K562 (cell line): ENCODE measurements around the gene FAM184B. TPM values are rescaled to one million over a fixed set of nuclear protein-coding genes. Genes with fewer than 3 reads are reported as not detected.

ENCODE experiments used
- ATAC-seq: fragments of 200-7000 bp; cut with Tn5 transposase; 3 replicates; pipeline ENCODE4 v1.9.1; 2020; ENCODE audit warnings: moderate library complexity
- BruUV-seq: library from RNA; stranded (reverse); fragments of 400-500 nt; replicated peaks from 2 replicates; lab custom pipeline; 2021; lab: Mats Ljungman, UMichigan
- CTCF ChIA-PET: fragments of 300-600 bp; formaldehyde crosslinking; extraction: SDS; loops from one replicate; lab custom pipeline; 2021; ENCODE audit warnings: low intra/inter-chr PET ratio; lab: Yijun Ruan, JAX
- POLR2A ChIA-PET: fragments of 300-600, 350-650 bp; sonication (Branson Sonifier 250); formaldehyde crosslinking; extraction: SDS; loops from one replicate; lab custom pipeline; 2021; ENCODE audit warnings: antibody characterized with exemption, inconsistent platforms; lab: Yijun Ruan, JAX
- DNase-seq, 4 experiments: peaks; one replicate each; pipeline versions ENCODE4 v3.0.0 to v3.0.0-alpha.2; 2011 to 2018; ENCODE audit warnings: low spot score in 3 of 4, mixed read lengths in 3 of 4; ENCODE audit errors: extremely low read depth in 1 of 4
- FAIRE-seq: peaks from 2 replicates; lab custom pipeline; 2011; peaks lifted over from hg19 to GRCh38; lab: Jason Lieb, UNC
- H2AFZ ChIP-seq: 2 replicates; pipeline ENCODE4 v1.6.0; 2011; ENCODE audit warnings: low read depth, low read length, control low read depth, inconsistent platforms
- H3K27ac ChIP-seq: fragments of 200-600 bp; 3 replicates; pipeline ENCODE4 v1.8.0; 2011; ENCODE audit warnings: low read depth, mild to moderate bottlenecking, control low read depth, inconsistent platforms, low read length, moderate library complexity, mixed read lengths; ENCODE audit errors: extremely low read depth
- H3K27me3 ChIP-seq, 2 experiments: fragments of 300-600 bp in 1 of 2; 2 replicates in 1 of 2; 3 replicates in 1 of 2; pipeline versions ENCODE4 v1.6.0 to v1.8.0; 2011; ENCODE audit warnings: inconsistent platforms in 2 of 2, low read length in 2 of 2, mild to moderate bottlenecking in 1 of 2, mixed read lengths in 1 of 2, moderate library complexity in 1 of 2; ENCODE audit not compliant: control insufficient read depth in 2 of 2, insufficient read depth in 2 of 2
- H3K36me3 ChIP-seq: fragments of 300-600 bp; 3 replicates; pipeline ENCODE4 v1.8.0; 2011; ENCODE audit warnings: mild to moderate bottlenecking, low read length, inconsistent platforms; ENCODE audit not compliant: control insufficient read depth, insufficient read depth
- H3K4me1 ChIP-seq, 2 experiments: fragments of 200-600 bp in 1 of 2; replicated peaks in 1 of 2; 2 replicates in 1 of 2; 3 replicates in 1 of 2; pipeline versions ENCODE4 v1.5.1 to v1.8.0; 2011; ENCODE audit warnings: inconsistent platforms in 2 of 2, low read length in 2 of 2, mild to moderate bottlenecking in 1 of 2, mixed read lengths in 1 of 2, moderate library complexity in 1 of 2; ENCODE audit not compliant: control insufficient read depth in 2 of 2, insufficient read depth in 2 of 2
- H3K4me2 ChIP-seq: 2 replicates; pipeline ENCODE4 v1.6.1; 2011; ENCODE audit warnings: low read length, control low read depth, inconsistent platforms, mixed read lengths; ENCODE audit not compliant: insufficient read depth
- H3K4me3 ChIP-seq: fragments of 200-600 bp; sonication (generic), shearing (Covaris generic); 2 replicates; pipeline ENCODE4 v1.5.1; 2016; ENCODE audit warnings: control low read depth, inconsistent platforms
- H3K79me2 ChIP-seq: fragments of 200-600 bp; 3 replicates; pipeline ENCODE4 v1.8.0; 2011; ENCODE audit warnings: low read length, inconsistent platforms; ENCODE audit not compliant: control insufficient read depth, insufficient read depth
- H3K9ac ChIP-seq, 2 experiments: 2 replicates each; pipeline versions ENCODE4 v1.6.0 to v1.6.1; 2011; ENCODE audit warnings: low read depth in 2 of 2, low read length in 2 of 2, control low read depth in 1 of 2, inconsistent platforms in 1 of 2, mild to moderate bottlenecking in 1 of 2, mixed read lengths in 1 of 2; ENCODE audit not compliant: insufficient read depth in 1 of 2
- H3K9me1 ChIP-seq: one replicate; pipeline ENCODE4 v1.6.0; 2011; ENCODE audit warnings: inconsistent platforms, mild to moderate bottlenecking, low read length, moderate library complexity; ENCODE audit not compliant: control insufficient read depth, insufficient read depth
- H3K9me3 ChIP-seq: replicated peaks from 2 replicates; pipeline ENCODE4 v1.5.1; 2011; ENCODE audit warnings: low read depth, low read length, inconsistent platforms; ENCODE audit not compliant: control insufficient read depth, insufficient read depth
- H4K20me1 ChIP-seq: replicated peaks from 2 replicates; pipeline ENCODE4 v1.6.1; 2011; ENCODE audit warnings: low read length, inconsistent platforms, mixed read lengths; ENCODE audit not compliant: control insufficient read depth, insufficient read depth
- CREB1 ChIP-seq, 2 experiments: sonication (generic) in 1 of 2; formaldehyde crosslinking in 1 of 2; IDR thresholded peaks; 2 replicates each; pipeline versions ENCODE4 v1.6.1 to v1.8.0; 2012 to 2022; ENCODE audit warnings: inconsistent platforms in 1 of 2, mild to moderate bottlenecking in 1 of 2, missing genetic modification reagents in 1 of 2, moderate library complexity in 1 of 2
- E2F1 ChIP-seq: sonication (generic); formaldehyde crosslinking; IDR thresholded peaks from 2 replicates; pipeline ENCODE4 v1.8.1; 2023; ENCODE audit warnings: mild to moderate bottlenecking, missing genetic modification reagents, moderate library complexity
- FOS ChIP-seq: IDR thresholded peaks from 3 replicates; pipeline ENCODE4 v1.6.1; 2011; ENCODE audit not compliant: insufficient read length; ENCODE audit errors: extremely low read depth
- MAFF ChIP-seq: IDR thresholded peaks from 2 replicates; pipeline ENCODE4 v1.6.1; 2012; ENCODE audit warnings: low read length, improper control_type of control experiment
- MYC ChIP-seq, 2 experiments: fragments of 250-450 bp in 1 of 2; sonication (Bioruptor Pico) in 1 of 2; IDR thresholded peaks; 2 replicates each; pipeline versions ENCODE4 v1.5.1 to v1.6.1; 2012 to 2021; ENCODE audit warnings: low read depth in 2 of 2, borderline replicate concordance in 1 of 2, improper control_type of control experiment in 1 of 2, low read length in 1 of 2, mild to moderate bottlenecking in 1 of 2, moderate library complexity in 1 of 2
- RFX7 ChIP-seq: fragments of 250-450 bp; sonication (Bioruptor Pico); IDR thresholded peaks from 2 replicates; pipeline ENCODE4 v1.5.1; 2021; ENCODE audit warnings: mild to moderate bottlenecking
- TAF7 ChIP-seq: fragments of 450-650 bp; IDR thresholded peaks from 2 replicates; pipeline ENCODE4 v1.6.1; 2016; ENCODE audit warnings: missing genetic modification characterization, missing compliant biosample characterization
- TBL1XR1 ChIP-seq, 2 experiments: IDR thresholded peaks; 2 replicates each; pipeline ENCODE4 v1.6.1; 2012; ENCODE audit warnings: improper control_type of control experiment in 2 of 2, low read length in 2 of 2, mild to moderate bottlenecking in 1 of 2
- TEAD4 ChIP-seq, 2 experiments: sonication (generic) in 1 of 2; formaldehyde crosslinking in 1 of 2; IDR thresholded peaks; 2 replicates each; pipeline versions ENCODE4 v1.6.1 to v1.8.0; 2012 to 2022; ENCODE audit warnings: borderline replicate concordance in 1 of 2, inconsistent platforms in 1 of 2, low read length in 1 of 2, mild to moderate bottlenecking in 1 of 2, missing genetic modification reagents in 1 of 2
- TRIM25 ChIP-seq: fragments of 450-650 bp; IDR thresholded peaks from 2 replicates; pipeline ENCODE4 v1.7.0; 2016; ENCODE audit warnings: borderline replicate concordance
- TSHZ1 ChIP-seq: fragments of 250-450 bp; sonication (Bioruptor Pico); IDR thresholded peaks from 2 replicates; pipeline ENCODE4 v1.4.0; 2020; ENCODE audit warnings: mild to moderate bottlenecking, moderate library complexity
- ZBED1 ChIP-seq: IDR thresholded peaks from 2 replicates; pipeline ENCODE4 v1.6.1; 2014
- ZSCAN29 ChIP-seq: fragments of 450-650 bp; IDR thresholded peaks from 2 replicates; pipeline ENCODE4 v1.6.1; 2017
- WGBS: fragments of 100-300 bp; shearing (Covaris generic); methylation state at CpG from one replicate; pipeline ENCODE4 v1.1.6; 2016; ENCODE audit warnings: low coverage, mixed read lengths; ENCODE audit not compliant: insufficient coverage; ENCODE audit errors: missing lambda C conversion rate; 5-methylcytosine and 5-hydroxymethylcytosine counted together
- in situ Hi-C: fragments of 300-500 bp; cut with MboI; formaldehyde crosslinking; loops from 4 replicates; pipeline ENCODE4 v1.15.0; 2018; ENCODE audit warnings: inconsistent platforms, mixed read lengths
- intact Hi-C: fragments of 100-400 bp; cut with micrococcal nuclease; formaldehyde crosslinking; loops from 2 replicates; pipeline ENCODE4 v1.14.2; 2022
- polyA plus RNA-seq, 8 experiments: library from polyadenylated mRNA; depleted of rRNA in 4 of 8; stranded (reverse) in 5 of 8; unstranded in 3 of 8; fragments of >200 nt; fragmentation: Nextera tagmentation in 2 of 8; fragmentation: Illumina TruSeq in 1 of 8; extraction: Ambion mirVana in 2 of 8; extraction: Trizol in 1 of 8; gene quantifications; 2 replicates each; pipeline versions ENCODE4 v1.2.1 to v1.2.3, GENCODE V29; 2011 to 2014; ENCODE audit warnings: inconsistent platforms in 1 of 8, missing spikeins in 1 of 8
- total RNA-seq, 7 experiments: library from RNA; depleted of rRNA in 6 of 7; stranded (reverse); fragments of >200 nt in 6 of 7; fragmentation: Illumina TruSeq in 2 of 7; extraction: Trizol in 2 of 7; gene quantifications; 2 replicates each; pipeline versions ENCODE4 v1.2.1 to v1.2.3, GENCODE V29; 2011 to 2021; ENCODE audit warnings: low replicate concordance in 1 of 7

FAM184B gene
- total and polyA plus RNA-seq, 9 of the 15 experiments (the other 6 are each of a cell fraction or from before 2014, with no cell fraction given): not detected

- no peak for TF ChIP-seq FOS
- TF ChIP-seq RFX7 (CRISPR knock-in tag): no peak
Measured at GRCh38 chr4:17807446-17807845, 26.0 kb upstream of the FAM184B start (continued).

GRCh38 chr4:17805580-17806155 is 24.2 kb upstream of the FAM184B start:
- Histone ChIP-seq H3K4me2 (no peak overlapping the region), H2AFZ (no peak overlapping the region), H3K9me1 (no peaks in the 10 kb centered on the region), H3K4me3 (no peak overlapping the region), H3K27ac (no peak overlapping the region), H3K79me2 (peaks cover 73% of the 10 kb centered on the region), H4K20me1 (peaks cover 11% of the 10 kb centered on the region), H3K4me1 (peaks cover 0 to 10% of the 10 kb centered on the region in 2 experiments; a peak in 3 of 5 replicates), H3K9me3 (no peaks in the 10 kb centered on the region), H3K27me3 (no peaks in the 10 kb centered on the region), H3K36me3 (peaks cover 67% of the 10 kb centered on the region), H3K9ac (no peak overlapping the region)
- in situ Hi-C loops (loop anchor here (10.0 kb wide), 1 partner anchor 241 kb away; no protein-coding TSS in a partner anchor), intact Hi-C loops (loop anchor here (5.0 to 10.0 kb wide), 2 partner anchors 171 to 787 kb away; no protein-coding TSS in a partner anchor)
- ChIA-PET POLR2A (interaction anchor here (1.2 to 1.5 kb wide), 2 partner anchors 31 to 257 kb away, joined by 3 read pairs; no protein-coding TSS in a partner anchor), CTCF (no interaction called here)
- ATAC-seq (no peak), DNase-seq (no peak), FAIRE-seq (no peak)
- WGBS: 78% methylated on average over 3 of the region's 3 CpGs
- no TSS peak for BruUV-seq
- TF ChIP-seq TRIM25 (no peak), E2F1 (CRISPR knock-in tag) (no peak), ZSCAN29 (no peak), MYC (IDR thresholded peaks at IDR 0.05; ENCODE audit: low read depth, low read length) (no peak), MYC (CRISPR knock-in tag; IDR thresholded peaks at IDR 0.05; ENCODE audit: borderline replicate concordance, low read depth) (no peak), TBL1XR1 (IDR thresholded peaks at IDR 0.05; ENCODE audit: low read length in 2 of 2) (no peak), ZBED1 (no peak), MAFF (no peak), CREB1 (IDR thresholded peaks at IDR 0.05) (no peak), CREB1 (CRISPR knock-in tag; IDR thresholded peaks at IDR 0.05) (no peak), TSHZ1 (CRISPR knock-in tag) (no peak), TAF7 (tag) (no peak), TEAD4 (IDR thresholded peaks at IDR 0.05; ENCODE audit: low read length) (no peak), TEAD4 (CRISPR knock-in tag; IDR thresholded peaks at IDR 0.05; ENCODE audit: borderline replicate concordance) (no peak)
